HL-60 (cell line): Measurements from ENCODE around the gene BTBD10.

Experiments
- DNase-seq, 2 experiments: peaks; one replicate each; pipeline ENCODE4 v3.0.0-alpha.2; 2010 to 2020; ENCODE audit warnings: low read depth in 1 of 2, low spot score in 1 of 2
- H3K27ac ChIP-seq: fragments of 250-450 bp; sonication (Bioruptor Pico); replicated peaks from 2 replicates; pipeline ENCODE4 v1.5.1; 2020; ENCODE audit warnings: mild to moderate bottlenecking, moderate library complexity
- H3K27me3 ChIP-seq: fragments of 250-450 bp; sonication (Bioruptor Pico); 2 replicates; pipeline ENCODE4 v1.5.1; 2021; ENCODE audit warnings: mild to moderate bottlenecking, moderate library complexity; ENCODE audit not compliant: insufficient read depth, poor library complexity, severe bottlenecking
- H3K4me3 ChIP-seq: replicated peaks from 2 replicates; pipeline ENCODE4 v1.5.1; 2011; ENCODE audit warnings: mild to moderate bottlenecking, control low read depth, low read length; ENCODE audit not compliant: insufficient read depth
- GABPA ChIP-seq: IDR thresholded peaks from 2 replicates; pipeline ENCODE4 v1.6.1; 2012; ENCODE audit warnings: low read depth
- POLR2AphosphoS5 ChIP-seq: IDR thresholded peaks from 2 replicates; pipeline ENCODE4 v1.6.1; 2012; ENCODE audit warnings: low read depth
- SPI1 ChIP-seq: IDR thresholded peaks from 2 replicates; pipeline ENCODE4 v1.6.1; 2012; ENCODE audit warnings: low read depth, mild to moderate bottlenecking, borderline replicate concordance
- long read RNA-seq: library from polyadenylated mRNA; unstranded; transcript quantifications from one replicate; pipeline ENCODE4 v2.0.0, GENCODE V29; 2020
- TF ChIP-seq, protein P1 (sequence below): IDR thresholded peaks from 2 replicates; pipeline ENCODE4 v1.6.1; 2012; ENCODE audit warnings: low read depth; ENCODE audit not compliant: insufficient replicate concordance
- TF ChIP-seq, protein P2 (sequence below): IDR thresholded peaks from one replicate; pipeline ENCODE4 v1.5.1; 2011; ENCODE audit warnings: low read length, control low read depth, inconsistent platforms; ENCODE audit not compliant: insufficient read depth

BTBD10 gene
- long read RNA-seq, transcript BTBD10-201 (9 exons, 2,504 nt), result minor isoform, 12 of 72 reads
- long read RNA-seq, transcript BTBD10-208 (8 exons, 1,662 nt), result major isoform, 48 of 72 reads
- long read RNA-seq, partial matches to known transcripts, result 2 of 72 reads
- long read RNA-seq, other reads (novel, unspliced or antisense), result 10 of 72 reads

GRCh38 chr11:13462901-13463778 lies at the start of gene BTBD10:
Gene BTBD10 (minus strand): TSS chr11:13463222. CDS start chr11:13445124, 18,098 bp downstream.
- TF ChIP-seq POLR2AphosphoS5 (peak; percentile 95), SPI1 (peak; percentile 74), GABPA (no peak)
- TF ChIP-seq, protein P1, sequence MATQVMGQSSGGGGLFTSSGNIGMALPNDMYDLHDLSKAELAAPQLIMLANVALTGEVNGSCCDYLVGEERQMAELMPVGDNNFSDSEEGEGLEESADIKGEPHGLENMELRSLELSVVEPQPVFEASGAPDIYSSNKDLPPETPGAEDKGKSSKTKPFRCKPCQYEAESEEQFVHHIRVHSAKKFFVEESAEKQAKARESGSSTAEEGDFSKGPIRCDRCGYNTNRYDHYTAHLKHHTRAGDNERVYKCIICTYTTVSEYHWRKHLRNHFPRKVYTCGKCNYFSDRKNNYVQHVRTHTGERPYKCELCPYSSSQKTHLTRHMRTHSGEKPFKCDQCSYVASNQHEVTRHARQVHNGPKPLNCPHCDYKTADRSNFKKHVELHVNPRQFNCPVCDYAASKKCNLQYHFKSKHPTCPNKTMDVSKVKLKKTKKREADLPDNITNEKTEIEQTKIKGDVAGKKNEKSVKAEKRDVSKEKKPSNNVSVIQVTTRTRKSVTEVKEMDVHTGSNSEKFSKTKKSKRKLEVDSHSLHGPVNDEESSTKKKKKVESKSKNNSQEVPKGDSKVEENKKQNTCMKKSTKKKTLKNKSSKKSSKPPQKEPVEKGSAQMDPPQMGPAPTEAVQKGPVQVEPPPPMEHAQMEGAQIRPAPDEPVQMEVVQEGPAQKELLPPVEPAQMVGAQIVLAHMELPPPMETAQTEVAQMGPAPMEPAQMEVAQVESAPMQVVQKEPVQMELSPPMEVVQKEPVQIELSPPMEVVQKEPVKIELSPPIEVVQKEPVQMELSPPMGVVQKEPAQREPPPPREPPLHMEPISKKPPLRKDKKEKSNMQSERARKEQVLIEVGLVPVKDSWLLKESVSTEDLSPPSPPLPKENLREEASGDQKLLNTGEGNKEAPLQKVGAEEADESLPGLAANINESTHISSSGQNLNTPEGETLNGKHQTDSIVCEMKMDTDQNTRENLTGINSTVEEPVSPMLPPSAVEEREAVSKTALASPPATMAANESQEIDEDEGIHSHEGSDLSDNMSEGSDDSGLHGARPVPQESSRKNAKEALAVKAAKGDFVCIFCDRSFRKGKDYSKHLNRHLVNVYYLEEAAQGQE, result no peak
- TF ChIP-seq, protein P2, sequence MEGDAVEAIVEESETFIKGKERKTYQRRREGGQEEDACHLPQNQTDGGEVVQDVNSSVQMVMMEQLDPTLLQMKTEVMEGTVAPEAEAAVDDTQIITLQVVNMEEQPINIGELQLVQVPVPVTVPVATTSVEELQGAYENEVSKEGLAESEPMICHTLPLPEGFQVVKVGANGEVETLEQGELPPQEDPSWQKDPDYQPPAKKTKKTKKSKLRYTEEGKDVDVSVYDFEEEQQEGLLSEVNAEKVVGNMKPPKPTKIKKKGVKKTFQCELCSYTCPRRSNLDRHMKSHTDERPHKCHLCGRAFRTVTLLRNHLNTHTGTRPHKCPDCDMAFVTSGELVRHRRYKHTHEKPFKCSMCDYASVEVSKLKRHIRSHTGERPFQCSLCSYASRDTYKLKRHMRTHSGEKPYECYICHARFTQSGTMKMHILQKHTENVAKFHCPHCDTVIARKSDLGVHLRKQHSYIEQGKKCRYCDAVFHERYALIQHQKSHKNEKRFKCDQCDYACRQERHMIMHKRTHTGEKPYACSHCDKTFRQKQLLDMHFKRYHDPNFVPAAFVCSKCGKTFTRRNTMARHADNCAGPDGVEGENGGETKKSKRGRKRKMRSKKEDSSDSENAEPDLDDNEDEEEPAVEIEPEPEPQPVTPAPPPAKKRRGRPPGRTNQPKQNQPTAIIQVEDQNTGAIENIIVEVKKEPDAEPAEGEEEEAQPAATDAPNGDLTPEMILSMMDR, result no peak
- no peaks in the 10 kb centered on the region for H3K27me3 ChIP-seq
- peak within 1 kb of the TSS; percentile 91 for H3K27ac ChIP-seq
- DNase-seq, result peak; percentile 93 to 94
- peak within 1 kb of the TSS; percentile 99 for H3K4me3 ChIP-seq

GRCh38 chr11:13503393-13503792 lies 40.4 kb upstream of the BTBD10 start:
- H3K27me3 ChIP-seq, result no peaks in the 10 kb centered on the region
- no peak for TF ChIP-seq POLR2AphosphoS5
- no peak for TF ChIP-seq GABPA
- no peak for TF ChIP-seq SPI1
- TF ChIP-seq, protein P2, result no peak
- TF ChIP-seq, protein P1, result no peak
- H3K27ac ChIP-seq, result no peak overlapping the region
- H3K4me3 ChIP-seq, result no peak overlapping the region
- DNase-seq, result no peak

DNA sequence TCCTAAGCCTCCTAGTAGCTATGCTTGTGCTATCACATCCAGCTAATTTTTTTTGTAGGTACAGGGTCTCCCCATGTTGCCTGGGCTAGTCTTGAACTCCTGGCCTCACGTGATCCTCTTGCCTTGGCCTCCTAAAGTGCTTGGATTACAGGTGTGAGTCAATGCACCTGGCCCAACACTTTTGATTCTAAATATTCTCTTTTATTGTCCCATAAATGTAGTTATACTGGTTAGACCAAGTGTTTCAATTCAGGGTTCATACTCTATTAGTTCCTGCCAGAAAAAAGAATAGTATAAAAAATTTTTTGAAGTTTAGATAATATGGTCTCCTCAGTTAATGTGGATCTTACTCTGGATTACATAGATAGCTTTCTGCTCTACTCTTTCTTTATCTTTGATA lies 39.5 kb upstream of the BTBD10 start:
- TF ChIP-seq, protein P1, result no peak
- TF ChIP-seq GABPA (no peak), POLR2AphosphoS5 (no peak), SPI1 (no peak)
- TF ChIP-seq, protein P2, result no peak
- no peak for DNase-seq
- no peaks in the 10 kb centered on the region for H3K27me3 ChIP-seq
- no peak overlapping the region for H3K4me3 ChIP-seq
- no peak overlapping the region for H3K27ac ChIP-seq
